Stimulated activated naive CD4-positive, alpha-beta T cell treated with Interleukin-2 at 50 U/mL for 16 hours (primary cell): Measurements from ENCODE around the gene RHBDD2.
"Not testable (repeated sequence)": the region's sequence is repeated elsewhere in the genome, so short reads cannot be mapped to it uniquely, and the experiment has no call there.

ENCODE experiments used
- DNase-seq: peaks from one replicate; lab custom pipeline; 2025; lab: John Stamatoyannopoulos, UW

RHBDD2 gene

DNA sequence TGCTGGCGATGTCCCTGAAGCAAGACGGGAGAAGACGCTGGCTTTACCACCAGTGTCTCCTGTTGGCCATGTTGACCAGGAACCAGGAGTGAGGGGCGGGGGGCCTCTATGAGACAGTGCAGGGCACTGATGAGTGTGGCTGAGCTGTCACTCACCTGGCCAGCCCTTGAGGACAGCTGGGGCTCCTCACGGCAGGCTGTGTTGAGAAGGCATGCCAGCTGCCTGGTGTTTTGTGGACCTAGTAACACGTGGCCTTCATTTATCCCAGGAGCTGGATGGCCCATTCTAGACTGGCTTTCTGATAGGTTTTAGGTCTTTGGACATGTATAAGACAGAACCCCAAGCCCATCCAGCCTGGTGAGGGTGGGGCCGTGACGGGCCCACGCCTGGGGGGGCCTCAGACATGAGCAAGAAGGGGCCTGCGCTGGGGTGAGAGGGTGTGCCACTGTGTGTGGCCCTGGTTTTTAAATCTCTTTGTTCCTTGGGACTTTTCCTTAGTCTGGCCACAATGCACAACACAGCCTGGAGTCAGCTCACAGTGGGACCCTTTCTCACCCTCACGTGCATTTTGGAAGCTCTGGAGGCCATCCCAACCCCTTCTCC, 10.5 kb downstream of the RHBDD2 start:
- no peak for DNase-seq

DNA sequence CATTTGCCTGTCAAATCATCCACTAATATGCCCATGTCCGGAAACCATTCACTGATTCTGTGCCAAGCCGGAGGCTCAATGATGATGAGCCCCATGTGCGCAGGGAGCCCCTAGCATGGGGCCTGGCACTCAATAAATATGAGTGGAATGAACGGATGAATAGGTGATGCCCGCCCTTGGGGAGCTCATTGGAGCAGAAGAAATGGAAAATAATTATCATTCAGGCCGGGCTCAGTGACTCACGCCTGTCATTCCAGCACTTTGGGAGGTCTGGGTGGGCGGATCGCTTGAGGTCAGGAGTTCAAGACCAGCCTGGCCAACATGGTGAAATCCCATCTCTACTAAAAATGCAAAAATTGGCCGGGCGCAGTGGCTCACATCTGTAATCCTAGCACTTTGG, 11.0 kb downstream of the RHBDD2 start:
- no peak for DNase-seq

DNA sequence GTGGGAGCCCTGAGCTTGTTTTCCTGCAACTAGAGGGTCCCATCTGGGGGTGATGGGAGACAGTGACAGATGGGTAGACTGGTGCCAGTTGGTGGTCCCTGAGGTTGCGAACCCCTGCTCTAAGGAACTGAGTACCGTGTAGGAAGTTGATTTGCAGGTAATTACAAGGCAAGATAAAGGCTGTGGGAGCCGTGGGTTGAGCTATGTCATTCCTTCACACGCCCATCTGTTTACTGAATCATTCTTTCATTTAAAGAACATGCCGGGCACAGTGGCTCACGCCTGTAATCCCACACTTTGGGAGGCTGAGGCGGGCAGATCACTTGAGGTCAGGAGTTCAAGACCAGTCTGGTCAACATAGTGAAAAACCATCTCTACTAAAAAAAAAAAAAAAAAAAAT, 12.4 kb downstream of the RHBDD2 start:
- not testable (repeated sequence) for DNase-seq

DNA sequence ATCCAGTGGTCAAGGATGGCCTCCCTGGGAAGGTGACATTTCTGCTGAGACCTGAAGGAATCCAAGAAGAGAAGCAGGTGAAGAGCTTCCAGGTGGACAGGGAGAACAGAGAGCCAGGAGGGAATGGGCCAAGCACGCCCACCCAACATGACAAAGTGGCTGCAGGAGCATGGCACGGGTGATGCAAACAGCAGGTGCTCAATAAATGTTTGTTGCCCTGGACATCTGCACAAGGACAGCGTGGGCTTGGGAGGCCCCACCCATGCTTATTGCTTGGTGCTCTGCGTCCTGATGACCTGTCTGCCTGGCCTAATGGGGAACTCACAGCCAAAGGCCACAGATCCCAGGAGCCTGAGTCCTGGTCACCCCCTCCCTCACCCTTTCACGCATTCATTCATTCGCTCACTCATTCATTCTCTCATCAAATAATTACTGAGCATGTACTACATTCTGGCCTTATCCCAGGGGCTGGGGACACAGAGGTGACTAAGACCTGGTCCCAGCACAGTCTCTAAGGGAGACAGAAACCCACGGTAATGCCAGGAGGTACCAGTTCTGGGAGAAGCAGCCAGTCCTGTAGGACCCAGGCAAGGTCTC, 13.1 kb downstream of the RHBDD2 start:
- no peak for DNase-seq

DNA sequence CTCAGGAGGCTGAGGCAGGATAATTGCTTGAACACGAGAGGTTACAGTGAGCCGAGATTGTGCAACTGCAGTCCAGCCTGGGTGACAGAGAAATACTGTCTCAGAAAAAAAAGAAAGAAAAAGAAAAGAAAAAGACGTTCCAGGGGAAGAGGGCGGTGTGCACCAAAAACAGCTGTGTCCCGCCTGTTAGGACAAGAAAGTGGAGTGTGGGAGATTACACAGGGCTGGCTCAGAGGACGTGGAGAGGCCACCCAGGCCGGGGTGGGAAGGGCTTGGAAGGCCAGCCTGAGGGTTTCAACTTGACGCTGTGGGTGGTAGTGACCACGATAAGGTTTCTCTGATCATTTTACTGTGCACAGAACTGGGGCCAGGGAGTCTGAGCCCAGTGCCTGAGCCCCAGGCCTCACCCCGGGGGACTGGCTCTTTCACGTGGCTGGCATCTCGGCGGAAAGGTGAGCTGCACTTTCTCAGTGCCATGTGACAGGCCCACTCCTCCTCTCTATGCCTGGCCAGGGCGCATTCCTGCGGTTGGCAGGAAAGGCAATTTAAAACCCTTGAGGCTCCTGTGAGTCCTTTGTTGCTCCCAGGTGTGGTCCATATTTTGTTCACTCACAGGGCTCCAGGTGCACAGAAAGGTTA, 13.9 kb downstream of the RHBDD2 start:
- DNase-seq = no peak

DNA sequence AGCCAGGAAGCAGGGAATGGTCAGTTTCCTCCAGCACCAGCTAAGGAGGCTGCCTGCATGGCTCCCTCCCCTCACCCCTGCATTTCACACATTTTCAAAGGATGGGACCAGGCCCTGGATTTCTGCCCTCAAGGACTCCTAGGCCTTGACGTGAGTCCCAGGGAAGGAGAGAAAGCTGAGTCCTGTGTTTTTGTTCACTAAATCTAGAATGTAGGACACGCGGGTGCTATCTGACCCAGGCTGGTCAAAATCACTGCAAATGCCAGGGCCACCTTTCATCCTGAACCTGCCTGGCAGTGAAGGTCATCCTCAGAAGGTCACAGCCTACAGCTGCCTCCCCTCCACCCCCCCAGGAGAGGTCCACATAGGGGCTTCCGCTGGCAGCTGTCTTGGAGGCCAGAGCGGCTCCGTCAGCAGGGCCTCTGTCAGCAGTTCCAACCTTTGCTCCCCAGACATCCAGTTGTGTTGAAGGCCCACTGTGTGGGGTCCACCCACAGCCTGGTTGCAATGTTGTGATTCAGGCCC, 18.0 kb downstream of the RHBDD2 start:
- no peak for DNase-seq

DNA sequence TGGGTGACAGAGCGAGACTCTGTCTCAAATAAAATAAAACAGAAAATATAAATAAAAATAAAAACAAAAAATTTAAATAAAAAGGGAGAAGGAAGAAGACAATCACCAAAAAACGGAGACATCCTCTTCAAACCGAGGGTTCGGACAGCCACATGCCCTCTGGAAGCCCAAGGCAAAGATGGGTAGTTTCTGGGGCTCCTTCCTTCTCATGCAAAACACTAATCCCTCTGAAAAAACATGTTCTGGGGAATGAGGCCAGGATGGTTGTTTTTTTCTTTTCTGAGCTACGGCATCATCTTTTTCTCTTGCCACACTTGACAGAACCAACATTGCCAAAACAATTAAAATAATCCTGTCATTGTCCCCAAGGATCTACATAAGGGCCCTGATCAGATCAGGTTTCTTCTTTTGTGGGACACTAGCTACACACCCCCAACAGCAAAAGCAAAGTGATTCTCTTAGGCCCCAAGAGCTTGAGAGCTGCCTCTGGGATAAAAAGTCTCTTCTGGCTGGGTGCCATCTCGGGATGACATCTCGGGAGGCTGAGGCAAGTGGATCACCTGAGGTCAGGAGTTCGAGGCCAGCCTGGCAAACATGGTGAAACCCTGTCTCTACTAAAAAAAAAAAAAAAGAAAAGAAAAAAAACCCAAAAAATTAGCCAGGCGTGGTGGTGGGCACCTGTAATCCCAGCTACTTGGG, 21.9 kb downstream of the RHBDD2 start:
- DNase-seq = no peak

DNA sequence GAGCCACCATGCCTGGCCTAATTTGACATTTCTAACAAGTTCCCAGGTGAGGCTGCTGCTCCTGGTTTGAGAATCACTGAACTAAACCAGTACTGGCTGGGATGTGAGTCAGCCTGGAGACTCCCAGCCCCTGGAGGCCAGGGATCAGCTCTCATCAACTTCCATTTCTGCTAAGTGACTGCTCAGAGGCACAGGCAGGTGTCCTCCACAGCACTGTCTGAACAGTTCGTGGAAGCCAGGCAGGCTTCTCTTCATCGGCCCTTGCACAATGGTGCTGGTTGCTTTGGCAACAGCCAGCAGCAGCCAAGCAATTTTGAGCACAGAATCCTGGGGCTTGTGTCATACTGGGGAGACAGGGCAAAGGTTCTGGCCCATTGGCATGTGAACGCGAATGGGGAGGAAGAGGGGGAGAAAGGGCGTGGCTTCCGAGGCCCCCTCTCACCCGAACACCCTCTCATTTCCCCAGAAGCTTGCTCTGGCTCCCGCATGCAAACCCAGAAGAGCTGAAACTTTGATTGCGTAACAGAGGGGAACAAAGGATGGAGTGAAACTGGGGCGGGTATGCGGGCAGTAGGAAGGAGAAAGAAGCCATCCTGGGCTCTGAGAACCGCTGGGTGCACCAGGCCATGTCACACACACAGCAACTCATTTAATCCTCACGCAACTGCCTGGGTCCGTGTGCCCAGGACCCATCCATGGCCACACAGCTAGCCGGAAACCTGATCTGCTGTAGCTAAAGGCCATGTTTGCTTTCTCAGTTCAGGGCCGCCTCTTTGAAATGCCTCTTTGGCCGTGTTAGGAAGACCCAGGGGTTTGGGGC, 27.2 kb downstream of the RHBDD2 start:
- no peak for DNase-seq

DNA sequence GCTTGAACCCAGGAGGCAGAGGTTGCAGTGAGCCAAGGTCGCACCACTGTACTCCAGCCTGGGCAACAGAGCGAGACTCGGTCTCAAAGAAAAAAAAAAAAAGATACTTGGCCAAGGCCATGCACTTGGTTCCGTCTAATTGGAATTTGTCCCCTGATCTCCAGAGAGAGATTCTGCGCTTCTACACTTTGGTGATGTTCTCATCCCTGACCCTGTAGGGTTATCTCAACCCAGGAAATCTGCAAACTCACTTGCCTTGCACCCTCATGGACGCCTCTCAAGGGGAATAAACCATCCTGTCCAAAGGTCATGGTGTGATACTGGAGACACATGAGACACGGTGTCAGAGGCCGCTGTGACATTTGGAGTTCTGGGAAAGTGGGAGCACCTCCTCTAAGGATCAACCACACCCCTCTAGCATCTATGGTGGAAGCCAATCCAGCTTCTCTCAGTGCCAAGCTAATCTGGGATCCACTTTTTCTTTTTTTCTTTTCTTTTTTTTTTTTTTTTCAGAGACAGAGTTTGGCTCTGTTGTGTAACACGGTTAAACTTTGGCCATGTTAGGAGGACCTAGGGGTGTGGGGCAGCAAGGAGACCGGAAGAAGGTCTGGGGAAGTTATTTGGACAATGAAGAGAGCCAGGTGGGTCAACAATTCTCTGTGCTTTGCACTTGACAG, 28.3 kb downstream of the RHBDD2 start:
- DNase-seq = no peak

DNA sequence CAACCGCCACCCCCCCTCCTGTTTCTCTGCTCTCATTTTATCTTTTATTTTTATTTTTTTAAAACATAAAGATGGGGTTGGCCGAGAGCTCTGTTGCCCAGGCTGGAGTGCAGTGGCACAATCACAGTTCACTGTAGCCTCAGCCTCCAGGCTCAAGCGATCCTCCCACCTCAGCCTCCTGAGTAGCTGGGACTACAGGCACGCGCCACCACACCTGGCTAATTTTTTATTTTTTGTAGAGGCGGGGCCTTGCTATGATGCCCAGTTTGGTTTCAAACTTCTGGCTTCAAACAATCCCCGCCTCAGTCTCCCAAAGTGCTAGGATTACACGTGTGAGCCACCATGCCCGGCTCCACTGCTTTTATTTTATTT, 28.8 kb downstream of the RHBDD2 start:
- not testable (repeated sequence) for DNase-seq

DNA sequence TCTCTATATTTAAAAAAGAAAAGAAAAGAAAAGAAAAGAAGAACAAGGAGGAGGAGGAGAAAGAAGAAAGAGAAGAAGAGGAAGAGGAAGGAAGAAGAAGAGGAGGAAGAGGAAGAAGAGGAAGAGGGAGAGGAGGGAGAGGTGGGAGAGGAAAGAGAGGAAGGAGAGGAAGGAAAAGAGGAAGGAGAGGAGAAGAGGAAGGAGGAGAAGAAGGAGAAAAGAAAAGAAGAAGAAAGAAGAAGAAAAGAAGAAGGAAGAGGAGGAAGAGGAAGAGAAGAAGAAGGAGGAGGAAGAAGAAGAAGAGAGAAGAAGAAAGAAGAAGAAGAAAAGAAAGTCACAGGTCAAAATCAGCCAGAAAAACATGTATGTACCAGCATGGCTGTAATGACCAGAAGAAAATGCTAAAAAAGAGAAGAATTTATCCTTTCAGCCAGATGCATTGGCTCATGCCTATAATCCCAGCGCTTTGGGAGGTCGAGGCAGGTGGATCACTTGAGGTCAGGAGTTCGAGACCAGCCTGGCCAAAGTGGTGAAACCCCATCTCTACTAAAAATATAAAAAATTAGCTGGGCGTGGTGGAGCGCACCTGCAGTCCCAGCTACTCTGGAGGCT, 30.8 kb downstream of the RHBDD2 start:
- DNase-seq = no peak

DNA sequence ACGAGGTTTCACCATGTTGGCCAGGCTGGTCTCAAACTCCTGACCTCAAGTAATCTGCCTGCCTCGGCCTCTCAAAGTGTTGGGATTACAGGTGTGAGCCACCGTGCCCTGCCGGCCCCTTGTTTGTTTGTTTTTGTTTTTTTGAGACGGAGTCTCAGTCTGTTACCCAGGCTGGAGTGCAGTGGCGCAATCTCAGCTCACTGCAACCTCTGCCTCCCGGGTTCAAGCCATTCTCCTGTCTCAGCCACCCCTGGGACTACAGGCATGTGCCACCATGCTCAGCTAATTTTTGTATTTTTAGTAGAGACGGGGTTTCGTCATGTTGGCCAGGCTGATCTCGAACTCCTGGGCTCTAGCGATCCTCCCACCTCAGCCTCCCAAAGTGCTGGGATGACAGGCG, 32.4 kb downstream of the RHBDD2 start:
- DNase-seq = not testable (repeated sequence)

DNA sequence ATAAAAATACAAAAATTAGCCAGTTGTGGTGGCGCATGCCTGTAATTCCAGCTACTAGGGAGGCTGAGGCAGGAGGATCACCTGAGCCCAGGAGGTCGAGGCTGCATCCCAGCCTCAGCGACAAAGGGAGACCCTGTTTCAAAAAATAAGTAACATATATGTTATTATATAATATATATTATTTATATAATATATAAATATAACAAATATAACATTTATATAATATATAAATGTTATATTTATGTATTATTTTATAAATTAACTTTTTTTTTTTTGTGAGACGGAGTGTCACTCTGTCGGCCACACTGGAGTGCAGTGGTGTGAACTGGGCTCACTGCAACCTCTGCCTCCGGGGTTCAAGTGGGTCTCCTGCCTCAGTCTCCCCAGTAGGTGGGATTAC, 34.6 kb downstream of the RHBDD2 start:
- no peak for DNase-seq

DNA sequence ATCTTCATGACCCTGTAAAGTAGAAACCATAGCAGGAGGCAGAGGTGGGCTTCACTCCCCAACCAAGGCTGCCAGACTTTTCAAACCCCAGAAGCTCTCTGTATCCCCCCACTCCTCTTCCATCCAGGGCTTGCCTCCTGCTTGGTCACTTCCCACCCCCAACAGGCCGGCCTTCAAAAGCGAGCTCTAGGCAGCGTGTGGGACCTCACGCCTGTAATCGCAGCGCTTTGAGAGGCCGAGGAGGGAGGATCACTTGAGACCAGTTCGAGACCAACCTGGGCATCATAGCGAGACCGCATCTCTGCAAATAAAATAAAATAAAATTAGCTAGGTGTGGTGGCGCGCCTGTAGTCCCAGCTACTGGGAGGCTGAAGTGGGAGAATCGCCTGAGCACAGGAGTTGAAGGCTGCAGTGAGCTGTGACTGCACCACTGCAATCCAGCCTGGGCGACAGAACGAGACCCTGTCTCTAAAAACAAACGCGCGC, 35.4 kb downstream of the RHBDD2 start:
- DNase-seq = no peak

DNA sequence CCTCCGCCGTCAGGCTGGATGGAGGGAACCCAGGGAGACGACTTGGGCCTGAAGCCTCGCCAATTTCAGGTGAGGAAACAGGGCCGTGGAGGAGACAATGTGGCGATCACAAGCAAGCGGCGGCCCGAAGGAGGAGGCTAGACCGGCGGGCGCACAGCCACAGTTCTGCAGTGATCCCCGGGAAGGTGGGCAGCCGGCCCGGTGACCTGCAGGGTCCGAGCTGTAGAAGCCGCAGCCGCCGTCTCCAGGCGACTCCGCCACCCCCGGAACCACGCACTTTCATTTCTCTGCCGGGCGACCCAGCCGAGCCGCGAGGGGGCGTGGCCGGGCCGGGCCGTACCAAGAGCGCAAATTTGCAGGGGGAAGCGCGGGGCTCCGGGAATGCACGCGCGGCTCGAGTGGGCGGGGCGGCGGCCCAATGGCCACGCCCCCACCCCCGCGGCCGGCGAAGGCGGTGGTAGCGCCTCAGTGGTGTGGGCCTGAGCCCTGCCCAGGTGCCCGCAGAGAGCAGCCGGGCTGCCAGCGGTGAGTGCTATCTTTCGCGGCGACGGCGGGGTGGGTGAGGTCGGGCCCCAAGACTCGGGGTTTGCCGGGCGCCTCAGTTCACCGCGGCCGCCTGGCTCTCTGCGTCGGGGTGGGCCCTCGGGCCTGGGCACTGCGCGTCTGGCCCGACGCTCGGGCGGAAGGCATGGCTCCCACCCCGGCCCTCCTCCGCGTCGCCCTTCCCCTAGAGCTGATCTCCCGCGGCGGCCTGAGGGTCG, 36.0 kb downstream of the RHBDD2 start, which contains the start of gene POR:
POR (plus strand) TSS at position 501 of the 761 bp plus-strand sequence. CDS start 38,847 bp downstream, outside the sequence.
- peak; percentile 94 for DNase-seq

DNA sequence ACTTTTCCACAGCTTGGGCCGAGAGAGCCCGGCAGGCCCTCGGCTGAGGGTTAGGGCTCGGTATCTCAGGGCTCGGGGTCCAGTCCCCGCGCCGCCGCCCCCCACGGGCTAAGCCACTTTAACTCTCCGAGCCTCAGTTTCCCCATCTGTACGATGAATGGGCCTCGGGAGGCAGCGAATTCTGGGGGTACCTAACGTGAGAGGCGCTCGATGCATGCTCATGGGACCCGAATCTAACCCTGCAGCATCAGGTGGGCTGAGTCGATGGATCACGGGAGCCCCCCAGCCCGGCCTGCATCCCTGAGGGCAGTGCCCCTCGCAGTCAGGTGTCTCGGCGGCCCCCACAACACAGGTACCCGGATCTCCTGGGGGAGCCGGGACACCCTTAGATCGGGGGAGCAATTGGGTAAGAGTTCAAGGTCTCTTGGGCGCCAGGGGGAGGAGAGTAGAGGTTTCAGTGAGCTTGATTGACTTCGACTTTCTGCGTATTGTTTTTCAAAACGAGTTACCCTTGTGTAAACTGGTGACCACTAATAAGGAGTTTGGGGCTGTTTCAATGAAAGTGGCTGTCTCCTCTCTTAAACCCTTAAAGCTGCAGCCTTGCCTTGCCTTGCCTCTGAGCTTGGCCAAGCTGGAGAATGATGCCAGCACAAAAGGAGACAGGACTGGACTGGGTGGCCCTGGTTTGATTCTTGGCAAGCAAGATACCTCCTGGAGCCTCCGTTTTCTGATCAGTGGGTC, 36.8 kb downstream of the RHBDD2 start:
- no peak for DNase-seq

DNA sequence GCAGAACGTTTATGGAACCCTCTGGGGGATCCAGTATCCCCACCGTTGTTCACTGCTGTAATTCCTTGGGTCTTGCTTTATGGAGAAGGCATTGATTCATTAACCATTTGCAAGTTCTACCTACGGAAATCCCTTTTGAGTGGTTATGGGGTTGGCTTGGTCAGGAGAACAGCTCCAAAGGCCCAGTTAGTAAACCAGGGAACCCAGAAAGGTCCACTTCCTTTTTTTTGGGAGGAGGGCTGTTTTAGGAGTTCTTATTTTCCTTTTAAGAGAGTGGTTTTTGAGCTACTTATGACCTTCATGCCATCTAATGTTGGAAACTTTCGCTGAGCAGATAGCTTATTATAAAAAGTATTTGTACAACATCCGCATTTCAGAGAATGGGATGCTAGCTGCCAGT, 37.4 kb downstream of the RHBDD2 start:
- no peak for DNase-seq

DNA sequence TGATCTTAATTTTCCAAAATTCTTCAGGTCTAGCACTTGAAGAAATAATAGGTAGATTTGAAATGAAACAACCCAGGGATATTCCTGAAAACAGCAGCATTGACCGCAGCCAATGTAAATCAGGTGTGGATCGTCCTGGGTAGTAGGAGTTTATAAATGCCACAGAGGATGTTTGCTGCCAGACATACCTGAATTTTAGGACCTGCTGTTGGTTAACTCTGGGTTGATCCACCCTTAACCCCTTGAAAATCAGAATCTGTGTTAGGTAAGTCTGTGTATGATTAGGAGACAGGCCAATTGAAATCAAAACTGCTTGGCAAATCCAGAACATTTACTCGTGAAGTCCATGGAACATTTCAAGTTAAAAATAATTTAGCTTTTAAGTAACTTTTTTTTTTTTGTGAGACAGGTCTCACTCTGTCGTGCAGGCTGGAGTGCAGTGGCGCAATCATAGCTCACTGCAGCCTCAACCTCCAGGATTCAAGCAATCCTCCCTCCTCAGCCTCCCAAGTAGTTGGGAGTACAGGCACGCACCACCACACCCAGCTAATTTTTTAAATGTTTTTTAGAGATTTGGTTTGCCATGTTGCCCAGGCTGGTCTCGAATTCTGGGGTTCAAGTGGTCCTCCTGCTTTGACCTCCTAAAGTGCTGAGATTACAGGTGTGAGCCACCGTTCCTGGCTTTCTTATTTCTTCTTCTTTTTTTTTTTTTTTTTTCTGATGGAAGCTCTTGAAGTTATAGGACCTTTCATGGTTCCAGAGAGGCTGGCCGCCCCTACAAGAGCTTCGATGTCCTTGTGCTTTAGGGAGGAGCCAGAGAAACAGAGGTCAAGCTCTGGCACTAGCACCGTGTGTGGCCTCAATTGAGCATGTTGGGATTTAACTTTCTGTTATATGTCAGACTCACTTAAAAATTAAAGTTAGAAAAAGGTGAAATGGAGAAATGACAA, 38.1 kb downstream of the RHBDD2 start:
- no peak for DNase-seq
